Measurements from ENCODE around the gene SELENOK. TPM values are rescaled to one million over a fixed set of nuclear protein-coding genes. Genes with fewer than 3 reads are reported as not detected.

The SELENOK gene
- total and polyA plus RNA-seq, 2 donors (not counting 3 experiments of a cell fraction or from before 2014, with no cell fraction given): 26.1 to 35.2 TPM

DNA sequence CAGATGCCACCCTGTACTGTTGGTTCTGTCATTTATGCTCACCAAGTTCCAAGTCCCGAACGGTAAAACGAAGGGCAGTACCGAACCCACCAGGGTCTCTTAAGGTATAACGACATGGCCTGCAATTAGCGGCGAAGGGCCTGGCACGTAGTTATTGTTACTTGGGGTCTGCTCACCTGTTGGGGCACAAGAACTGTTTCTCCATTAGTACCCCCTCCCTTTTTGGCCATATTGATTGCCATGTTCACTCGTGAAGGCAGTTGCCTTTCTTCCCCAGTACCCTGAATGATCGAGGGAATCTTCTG, 44.9 kb downstream of the SELENOK start:
- ChIA-PET CTCF (no interaction called here), POLR2A (no interaction called here)
- TF ChIP-seq POLR2AphosphoS5 (IDR thresholded peaks at IDR 0.05; ENCODE audit: insufficient read depth, low read depth, low read length) (no peak), MYC (IDR thresholded peaks at IDR 0.05; ENCODE audit: low read depth, low read length) (no peak), JUN (IDR thresholded peaks at IDR 0.05; ENCODE audit: borderline replicate concordance, insufficient read depth, insufficient read length, low read depth) (no peak), EZH2 (IDR thresholded peaks at IDR 0.05; ENCODE audit: borderline replicate concordance, low read depth, low read length, severe bottlenecking) (no peak), POLR2A (IDR thresholded peaks at IDR 0.05; ENCODE audit: low read depth, low read length) (no peak)
- TF ChIP-seq, protein P1, sequence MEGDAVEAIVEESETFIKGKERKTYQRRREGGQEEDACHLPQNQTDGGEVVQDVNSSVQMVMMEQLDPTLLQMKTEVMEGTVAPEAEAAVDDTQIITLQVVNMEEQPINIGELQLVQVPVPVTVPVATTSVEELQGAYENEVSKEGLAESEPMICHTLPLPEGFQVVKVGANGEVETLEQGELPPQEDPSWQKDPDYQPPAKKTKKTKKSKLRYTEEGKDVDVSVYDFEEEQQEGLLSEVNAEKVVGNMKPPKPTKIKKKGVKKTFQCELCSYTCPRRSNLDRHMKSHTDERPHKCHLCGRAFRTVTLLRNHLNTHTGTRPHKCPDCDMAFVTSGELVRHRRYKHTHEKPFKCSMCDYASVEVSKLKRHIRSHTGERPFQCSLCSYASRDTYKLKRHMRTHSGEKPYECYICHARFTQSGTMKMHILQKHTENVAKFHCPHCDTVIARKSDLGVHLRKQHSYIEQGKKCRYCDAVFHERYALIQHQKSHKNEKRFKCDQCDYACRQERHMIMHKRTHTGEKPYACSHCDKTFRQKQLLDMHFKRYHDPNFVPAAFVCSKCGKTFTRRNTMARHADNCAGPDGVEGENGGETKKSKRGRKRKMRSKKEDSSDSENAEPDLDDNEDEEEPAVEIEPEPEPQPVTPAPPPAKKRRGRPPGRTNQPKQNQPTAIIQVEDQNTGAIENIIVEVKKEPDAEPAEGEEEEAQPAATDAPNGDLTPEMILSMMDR (IDR thresholded peaks at IDR 0.05; ENCODE audit: extremely low read depth in 1 of 2, insufficient read depth in 1 of 2, low read depth in 1 of 2, low read length in 2 of 2): no peak
- no peak for FAIRE-seq
- no peaks in the 10 kb centered on the region for H3K36me3 ChIP-seq (ENCODE audit: control insufficient read depth in 2 of 2, extremely low read depth in 1 of 2, insufficient read depth in 2 of 2, low read length in 2 of 2)
- H3K27ac ChIP-seq (ENCODE audit: insufficient read depth, low read depth, low read length): no peak overlapping the region
- H3K4me2 ChIP-seq (ENCODE audit: insufficient read depth, low read length): no peak overlapping the region
- DNase-seq (ENCODE audit: low read depth, low spot score): no peak
- peaks cover 30 to 32% of the 10 kb centered on the region in 2 experiments for H3K27me3 ChIP-seq (ENCODE audit: control insufficient read depth in 2 of 2, insufficient read depth in 2 of 2, low read length in 2 of 2)
- H3K9me3 ChIP-seq (replicated peaks; ENCODE audit: control insufficient read depth, insufficient read depth, low read length): no peaks in the 10 kb centered on the region
- dilution Hi-C loops (cut with MboI; ENCODE audit: extremely low pct_ligation_motif_present, low sequenced_read_pairs): no loop called here
- no TSS peak for BruUV-seq (replicated peaks)
- no peaks in the 10 kb centered on the region for H3K79me2 ChIP-seq (ENCODE audit: control insufficient read depth, insufficient read depth, low read length)
- intact Hi-C loops (cut with micrococcal nuclease): no loop called here
- H3K4me1 ChIP-seq (ENCODE audit: control insufficient read depth, extremely low read depth, insufficient read depth, low read length): no peaks in the 10 kb centered on the region
- no peaks in the 10 kb centered on the region for H3K9me1 ChIP-seq (replicated peaks; ENCODE audit: control insufficient read depth, extremely low read depth, insufficient read depth, low read length)
- no peak overlapping the region for H3K4me3 ChIP-seq (replicated peaks in 1 of 3; ENCODE audit: insufficient read depth in 1 of 3, low read depth in 1 of 3, low read length in 3 of 3)
- H4K20me1 ChIP-seq (replicated peaks; ENCODE audit: control insufficient read depth, extremely low read depth, insufficient read depth, low read length): no peaks in the 10 kb centered on the region
- no peak overlapping the region for H3K9ac ChIP-seq (replicated peaks; ENCODE audit: extremely low read depth, insufficient read depth, low read length)
- H2AFZ ChIP-seq (ENCODE audit: low read depth, low read length): no peak overlapping the region

Data from endothelial cell of umbilical vein (primary cell).